Activated CD8-positive, alpha-beta memory T cell treated with anti-CD3 and anti-CD28 coated beads for 36 hours (primary cell): ENCODE results near the gene SMOC1. TPM values are rescaled to one million over a fixed set of nuclear protein-coding genes. Genes with fewer than 3 reads are reported as not detected.

Experiments used
- CTCF ChIA-PET: fragments of 350-600 bp; sonication (Branson Sonifier 250); formaldehyde crosslinking; loops from one replicate; lab custom pipeline; 2021; ENCODE audit warnings: antibody characterized with exemption; lab: Charles Lee
- POLR2A ChIA-PET: fragments of 350-600 bp; sonication (Branson Sonifier 250); formaldehyde crosslinking; loops from one replicate; lab custom pipeline; 2021; ENCODE audit warnings: antibody characterized with exemption; lab: Charles Lee
- total RNA-seq, 2 experiments: library from RNA; stranded (reverse); gene quantifications; one replicate each; pipeline ENCODE4 v1.2.3, GENCODE V29; 2021

SMOC1 gene
- total RNA-seq, 2 experiments from 2014 or later: not detected

GRCh38 chr14:69859591-69859990, 19.6 kb upstream of the SMOC1 start:
- CTCF ChIA-PET: no interaction called here
- POLR2A ChIA-PET: no interaction called here

DNA sequence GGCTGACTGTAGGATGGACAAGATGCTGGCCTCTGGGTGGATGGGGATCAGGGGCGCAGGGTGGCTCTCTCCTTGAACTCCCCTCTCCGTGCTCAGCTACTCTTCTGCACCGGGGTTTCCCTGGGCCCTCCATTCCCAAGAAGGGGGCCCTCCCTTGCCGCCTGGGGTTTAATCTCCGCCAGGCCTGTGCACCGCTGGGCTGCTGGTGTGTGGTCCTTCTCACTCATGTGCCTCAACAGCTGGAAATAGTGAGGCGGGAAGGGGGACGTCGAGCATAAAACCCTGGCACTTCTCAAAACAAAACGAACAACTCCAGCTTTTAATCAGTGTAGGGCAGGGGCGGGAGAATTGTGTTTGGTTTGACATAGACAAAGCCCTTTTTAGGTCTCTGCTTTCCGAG, 19.0 kb upstream of the SMOC1 start:
- POLR2A ChIA-PET: no interaction called here
- CTCF ChIA-PET: no interaction called here

DNA sequence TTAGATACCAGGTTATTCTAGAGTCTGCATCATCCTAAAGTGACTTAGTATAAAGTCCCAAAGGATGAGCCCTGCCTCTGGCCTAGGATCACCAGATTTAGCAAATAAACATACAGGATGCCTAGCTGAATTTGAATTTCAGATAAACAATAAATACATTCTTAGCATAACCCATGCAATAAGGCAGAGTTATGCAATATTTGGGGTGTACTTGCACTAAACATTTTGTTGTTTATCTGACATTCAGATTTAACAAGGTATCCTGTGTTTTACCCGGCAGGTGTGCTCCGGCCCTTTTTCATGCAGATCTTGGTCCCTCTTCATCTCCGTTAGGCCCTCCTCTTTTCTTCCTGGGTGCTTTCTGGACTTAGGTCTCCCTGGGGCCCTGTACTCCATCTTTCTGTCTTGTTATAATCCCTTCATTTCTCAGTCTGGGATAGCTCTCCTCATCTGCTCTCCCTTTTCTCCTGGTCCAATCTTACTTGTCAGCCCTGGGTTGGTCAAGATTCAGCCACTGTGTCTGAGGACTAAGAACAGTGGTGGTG, 18.1 kb upstream of the SMOC1 start:
- POLR2A ChIA-PET: no interaction called here
- CTCF ChIA-PET: no interaction called here

- CTCF ChIA-PET: no interaction called here
Measured at GRCh38 chr14:69863083-69863482, 16.1 kb upstream of the SMOC1 start.

GRCh38 chr14:69865701-69866365, 13.4 kb upstream of the SMOC1 start:
- CTCF ChIA-PET: no interaction called here
- POLR2A ChIA-PET: no interaction called here

More at GRCh38 chr14:69863083-69863482, 16.1 kb upstream of the SMOC1 start:
- POLR2A ChIA-PET: no interaction called here

DNA sequence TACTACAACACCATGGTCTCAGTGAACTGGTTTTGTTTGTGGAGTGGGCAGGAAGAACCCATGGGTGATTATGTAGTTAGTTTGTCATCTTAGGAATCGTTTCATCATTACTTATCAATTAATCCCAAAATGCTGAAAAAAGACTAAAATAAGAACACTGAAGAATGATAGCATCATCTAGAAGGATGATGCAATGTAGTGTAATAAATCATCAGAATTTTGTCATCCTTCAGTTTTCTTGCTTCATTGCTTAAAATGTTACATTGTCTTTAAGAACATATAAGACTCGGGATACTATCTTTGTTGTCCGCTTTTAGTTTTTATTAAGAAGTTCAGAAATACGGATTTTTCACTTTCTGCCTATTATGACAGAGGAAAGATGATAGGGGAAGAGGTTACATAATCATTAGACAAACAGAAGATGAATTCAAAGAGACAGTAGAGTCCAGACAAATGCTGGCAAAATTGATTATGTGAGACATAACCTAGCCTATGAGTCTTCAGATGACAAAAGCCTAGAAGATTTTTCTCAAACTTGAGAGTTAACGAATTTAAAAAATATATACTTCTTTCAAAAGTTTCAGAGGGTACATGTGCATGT, 10.8 kb upstream of the SMOC1 start:
- ChIA-PET CTCF (no interaction called here), POLR2A (no interaction called here)

- ChIA-PET CTCF (no interaction called here), POLR2A (no interaction called here)
Measured at GRCh38 chr14:69870613-69871012, 8.6 kb upstream of the SMOC1 start.

DNA sequence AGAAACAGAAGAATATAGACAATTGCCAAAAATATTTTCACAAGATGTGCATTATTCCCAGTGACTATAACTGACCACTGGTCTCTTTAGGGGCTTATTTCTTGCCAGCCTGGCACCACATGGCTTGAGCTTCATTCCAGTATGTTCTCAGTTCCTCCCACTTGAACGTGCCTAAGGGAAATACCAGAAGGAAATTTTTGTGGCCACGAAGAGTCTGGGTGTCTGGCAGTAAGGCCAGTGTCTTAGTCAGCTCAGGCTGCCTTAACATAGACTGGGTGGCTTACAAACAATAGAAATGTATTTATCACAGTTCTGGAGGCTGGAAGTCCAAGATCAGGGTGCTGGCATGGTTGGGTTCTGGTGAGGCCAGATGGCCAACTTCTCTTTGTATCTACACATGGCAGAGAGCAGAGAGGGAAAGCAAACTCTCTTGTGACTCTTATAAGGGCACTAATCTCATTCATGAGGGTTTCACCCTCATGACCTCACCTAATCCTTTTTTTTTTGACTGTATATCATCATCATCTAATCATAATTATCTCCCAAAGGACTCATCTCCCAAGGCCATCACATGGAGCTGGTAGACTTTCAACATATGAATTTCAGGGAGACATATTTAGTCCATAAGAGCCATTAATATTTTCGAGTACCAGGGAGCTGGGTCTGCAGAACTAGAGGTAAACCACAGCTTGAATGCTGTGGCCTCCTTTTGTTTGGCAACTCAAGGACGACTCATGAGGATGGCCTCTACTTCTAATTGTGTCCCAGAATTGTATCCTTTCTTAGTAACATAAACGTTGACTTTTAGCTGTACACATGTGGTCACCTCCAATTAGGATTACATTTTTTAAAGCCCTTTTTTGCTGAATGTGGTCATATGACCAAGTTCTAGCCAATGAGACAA, 5.1 kb upstream of the SMOC1 start:
- ChIA-PET POLR2A (no interaction called here), CTCF (no interaction called here)

DNA sequence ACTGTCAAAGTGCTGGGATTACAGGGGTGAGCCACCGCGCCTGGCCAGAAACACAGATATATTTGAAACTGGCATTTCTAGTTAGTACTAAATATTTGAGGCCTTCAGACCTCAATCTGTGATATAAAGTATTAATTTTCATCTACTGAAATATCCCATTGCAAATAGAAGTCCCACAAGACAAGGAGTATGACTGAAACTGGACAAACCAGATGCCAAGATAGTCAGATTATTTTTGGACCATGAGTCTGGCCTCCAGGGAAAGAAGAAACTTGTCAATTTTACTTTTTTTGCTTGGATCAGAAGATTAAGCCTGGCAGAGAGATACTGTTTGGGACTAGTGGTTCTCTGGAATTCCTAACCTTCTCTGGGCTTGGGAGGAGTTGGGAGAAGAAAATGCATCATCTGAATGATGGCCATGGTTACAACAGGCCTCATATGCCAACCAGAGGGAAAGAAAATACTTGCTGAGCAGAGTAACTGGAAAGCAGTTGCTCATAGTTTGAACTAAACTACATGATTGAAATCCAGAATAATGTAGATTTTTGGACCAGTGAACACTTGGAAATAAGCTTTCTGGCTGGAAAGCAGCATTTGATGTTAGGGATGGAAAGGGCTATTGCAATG, 2.9 kb upstream of the SMOC1 start:
- ChIA-PET POLR2A (no interaction called here), CTCF (interaction anchor here (2.0 kb wide), 1 partner anchor 152 kb away, joined by 5 read pairs; no protein-coding TSS in a partner anchor)

GRCh38 chr14:69876848-69877306, 2.3 kb upstream of the SMOC1 start:
- ChIA-PET CTCF (interaction anchor here (2.0 kb wide), 1 partner anchor 151 kb away, joined by 5 read pairs; no protein-coding TSS in a partner anchor), POLR2A (no interaction called here)

DNA sequence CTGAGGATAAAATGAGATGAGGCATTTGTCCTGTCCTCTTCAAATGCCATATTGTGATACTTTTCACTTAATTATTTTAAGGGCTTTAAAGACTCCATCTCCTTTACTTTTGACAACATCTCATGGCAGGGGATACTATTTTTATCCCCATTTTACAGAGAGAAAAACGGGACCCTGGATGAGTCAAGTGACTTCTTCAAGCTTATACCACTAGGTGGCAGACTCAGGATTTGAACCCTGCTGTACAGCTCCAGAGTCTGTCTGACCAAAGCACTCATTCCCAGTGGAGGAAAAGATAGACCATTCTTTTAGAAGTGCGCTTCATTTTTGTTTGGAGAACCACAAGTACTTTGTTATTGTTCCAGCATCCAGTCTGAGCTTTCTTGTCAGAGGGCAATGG, 1.7 kb upstream of the SMOC1 start:
- ChIA-PET CTCF (interaction anchor here (2.0 kb wide), 1 partner anchor 151 kb away, joined by 5 read pairs; no protein-coding TSS in a partner anchor), POLR2A (no interaction called here)

GRCh38 chr14:69878251-69878650, 965 bp upstream of the SMOC1 start:
- ChIA-PET CTCF (interaction anchor here (0.7 to 2.0 kb wide), 2 partner anchors 150 to 870 kb away, joined by 3 to 5 read pairs; no protein-coding TSS in a partner anchor), POLR2A (no interaction called here)

DNA sequence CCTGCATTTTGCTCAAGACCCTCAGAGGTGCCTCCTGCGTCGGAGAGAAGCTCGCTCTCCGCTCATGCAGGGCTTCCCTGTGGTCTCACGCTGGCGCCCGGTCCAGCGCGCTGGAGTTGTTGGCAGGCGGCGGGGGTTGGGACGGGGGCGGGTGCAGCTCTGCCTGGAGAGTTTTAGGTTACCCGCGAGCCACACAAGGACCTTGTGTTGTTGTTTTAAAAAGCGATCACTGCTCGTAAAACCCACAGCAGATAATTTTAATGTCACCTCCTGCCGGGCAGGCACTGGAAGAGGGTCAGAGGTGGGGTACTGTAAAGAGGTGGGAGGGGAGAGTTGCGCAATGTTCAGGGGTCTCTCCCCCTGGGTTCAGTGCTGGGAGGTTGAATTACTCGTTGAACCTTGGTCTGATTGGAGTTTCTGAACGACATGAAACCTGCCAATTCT, 850 bp downstream of the SMOC1 start:
- POLR2A ChIA-PET: no interaction called here
- CTCF ChIA-PET: no interaction called here

GRCh38 chr14:69880893-69881292, 1.7 kb downstream of the SMOC1 start:
- ChIA-PET POLR2A (no interaction called here), CTCF (no interaction called here)

DNA sequence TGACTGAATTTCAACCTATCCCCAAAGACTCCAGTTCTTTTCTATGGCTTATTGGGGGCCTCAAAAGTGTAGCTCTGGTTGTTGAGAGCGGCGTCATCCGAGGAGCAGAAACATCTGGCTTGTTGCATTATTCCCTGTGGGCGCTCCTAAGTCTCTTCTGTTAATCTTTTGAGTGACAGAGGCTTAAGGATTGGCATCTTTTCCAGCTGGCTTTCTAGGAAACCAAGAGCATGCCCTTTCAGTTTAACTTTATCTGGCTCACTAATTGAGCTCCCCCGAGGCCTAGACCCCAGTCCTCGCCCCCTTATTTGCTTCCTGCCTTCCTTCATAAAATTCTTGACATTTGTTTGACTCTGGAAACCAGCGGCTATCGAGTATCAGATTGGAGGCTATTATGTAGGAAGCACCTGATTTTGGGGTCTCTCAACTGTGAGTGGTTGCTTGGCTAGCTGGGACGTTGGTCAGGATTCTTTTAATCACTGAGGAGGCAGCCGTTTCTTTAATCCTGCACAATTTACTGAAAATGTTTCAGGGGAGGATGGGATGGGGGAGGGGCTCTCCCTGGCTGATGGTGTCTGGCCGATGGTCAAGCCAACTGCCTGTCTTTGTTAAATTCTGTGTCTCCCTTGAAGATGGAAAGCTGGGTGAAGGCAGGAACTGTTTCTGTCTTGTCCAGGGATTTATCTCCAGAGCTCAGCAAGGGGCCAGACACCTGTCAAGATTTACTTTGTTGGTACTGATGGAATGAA, 3.1 kb downstream of the SMOC1 start:
- POLR2A ChIA-PET: no interaction called here
- CTCF ChIA-PET: interaction anchor here (0.6 kb wide), 1 partner anchor 755 kb away, joined by 3 read pairs; no protein-coding TSS in a partner anchor

GRCh38 chr14:69882915-69883314, 3.7 kb downstream of the SMOC1 start:
- POLR2A ChIA-PET: no interaction called here

GRCh38 chr14:69886453-69887242, 7.4 kb downstream of the SMOC1 start:
- ChIA-PET CTCF (no interaction called here), POLR2A (no interaction called here)

More at GRCh38 chr14:69882915-69883314, 3.7 kb downstream of the SMOC1 start:
- CTCF ChIA-PET: interaction anchor here (0.6 kb wide), 1 partner anchor 754 kb away, joined by 3 read pairs; no protein-coding TSS in a partner anchor
